Testis (tissue), 3 donors: Measurements from ENCODE around the gene POPDC2. TPM values are rescaled to one million over a fixed set of nuclear protein-coding genes. Genes with fewer than 3 reads are reported as not detected.
A peak's percentile ranks its signal among the peaks of the same experiment; 100 is the strongest.

Experiments
- DNase-seq: peaks from one replicate; pipeline ENCODE4 v3.0.0-alpha.2; 2019
- H3K27ac ChIP-seq, 2 donors: fragments of 200-600 bp; sonication (generic); one replicate each; pipeline ENCODE4 v1.5.1; 2019
- H3K27me3 ChIP-seq: fragments of 200-600 bp; sonication (generic); one replicate; pipeline ENCODE4 v1.5.1; 2019
- H3K36me3 ChIP-seq: fragments of 200-600 bp; sonication (generic); one replicate; pipeline ENCODE4 v1.5.1; 2017; ENCODE audit warnings: low read depth; ENCODE audit errors: missing control alignments
- H3K4me1 ChIP-seq: fragments of 200-600 bp; sonication (generic); one replicate; pipeline ENCODE4 v1.5.1; 2019
- H3K4me3 ChIP-seq, 2 donors: fragments of 200-600 bp; sonication (generic); one replicate each; pipeline ENCODE4 v1.5.1; 2017 to 2019
- H3K9me3 ChIP-seq: fragments of 200-600 bp; sonication (generic); one replicate; pipeline ENCODE4 v1.5.1; 2017
- CTCF ChIP-seq, 3 experiments: fragments of 450-650 bp in 2 of 3; fragments of 200-600 bp in 1 of 3; sonication (generic) in 1 of 3; IDR thresholded peaks; one replicate each; pipeline ENCODE4 v1.5.1; 2016 to 2019; ENCODE audit warnings: antibody characterized with exemption in 3 of 3, mild to moderate bottlenecking in 2 of 3, moderate library complexity in 1 of 3
- POLR2A ChIP-seq: fragments of 450-650 bp; IDR thresholded peaks from one replicate; pipeline ENCODE4 v1.6.1; 2017; ENCODE audit warnings: antibody characterized with exemption, mild to moderate bottlenecking, moderate library complexity
- WGBS, 2 donors: methylation state at CpG; one replicate each; pipeline ENCODE4 v1.1.5; 2018; 5-methylcytosine and 5-hydroxymethylcytosine counted together
- intact Hi-C: fragments of 100-400 bp; cut with DNase I; formaldehyde crosslinking; loops from one replicate; pipeline ENCODE4 v1.15.1; 2023; ENCODE audit warnings: low total_unique reads
- polyA plus RNA-seq: library from polyadenylated mRNA; stranded (reverse); fragments of 350-450 nt; fragmentation: Illumina TruSeq; extraction: RNeasy Lipid Tissue Mini Kit (QIAGEN cat#74804); gene quantifications from one replicate; pipeline ENCODE4 v1.2.3, GENCODE V29; 2014; ENCODE audit warnings: low read depth, low replicate concordance; ENCODE audit not compliant: insufficient read depth
- total RNA-seq, 2 donors: library from RNA; depleted of rRNA; stranded (reverse); fragments of >200 nt; gene quantifications; one replicate each; pipeline ENCODE4 v1.2.3, GENCODE V29; 2016

Gene POPDC2
- total and polyA plus RNA-seq, 3 donors from 2014 or later, result 4.1 to 8.0 (median 5.7) TPM

- Histone ChIP-seq H3K4me1 (peaks cover 10% of the 10 kb centered on the region), H3K4me3 (peak overlapping the region; percentile 75 to 85), H3K9me3 (no peaks in the 10 kb centered on the region), H3K36me3 (no peaks in the 10 kb centered on the region), H3K27me3 (no peaks in the 10 kb centered on the region), H3K27ac (peak overlapping the region; percentile 89 to 95)
- 6 to 10% methylated on average over 6 of the region's 6 CpGs for WGBS, 2 donors
- no peak for TF ChIP-seq POLR2A
- TF ChIP-seq CTCF (IDR thresholded peaks at IDR 0.05), result no peak
- intact Hi-C loops, result no loop called here
- no peak for DNase-seq
Observed at GRCh38 chr3:119677641-119677934, 17.2 kb upstream of the POPDC2 start.

GRCh38 chr3:119676771-119677640 lies 16.6 kb upstream of the POPDC2 start, which contains the start of gene COX17:
TSS of gene COX17 (minus strand) at chr3:119677406. CDS start at chr3:119677310, 96 bp downstream.
- peak; percentile 97 for DNase-seq
- H3K36me3 ChIP-seq, result no peaks in the 10 kb centered on the region
- H3K4me3 ChIP-seq, result peak within 1 kb of the TSS; percentile 75 to 85
- H3K27me3 ChIP-seq, result no peaks in the 10 kb centered on the region
- 1% methylated on average over 39 to 49 of the region's 54 CpGs for WGBS, 2 donors
- H3K4me1 ChIP-seq, result peaks cover 10% of the 10 kb centered on the region
- intact Hi-C loops, result no loop called here
- no peaks in the 10 kb centered on the region for H3K9me3 ChIP-seq
- peak within 1 kb of the TSS; percentile 89 to 95 for H3K27ac ChIP-seq
- TF ChIP-seq POLR2A (no peak), CTCF (IDR thresholded peaks at IDR 0.05) (no peak)

GRCh38 chr3:119676020-119676419 lies 15.6 kb upstream of the POPDC2 start:
- no peak for DNase-seq
- Histone ChIP-seq H3K27me3 (no peaks in the 10 kb centered on the region), H3K4me1 (peaks cover 10% of the 10 kb centered on the region), H3K4me3 (peak overlapping the region in 1 of 2 donors; percentile 75), H3K9me3 (no peaks in the 10 kb centered on the region), H3K36me3 (no peaks in the 10 kb centered on the region), H3K27ac (peak overlapping the region; percentile 89 to 95)
- WGBS, 2 donors, result 13 to 21% methylated on average over 1 of the region's 1 CpG
- TF ChIP-seq CTCF (IDR thresholded peaks at IDR 0.05) (no peak), POLR2A (no peak)
- intact Hi-C loops, result no loop called here

- H3K27ac ChIP-seq, result peak overlapping the region in 1 of 2 donors; percentile 95
- H3K36me3 ChIP-seq, result no peaks in the 10 kb centered on the region
- no peak for DNase-seq
- H3K4me3 ChIP-seq, result no peak overlapping the region
- H3K27me3 ChIP-seq, result no peaks in the 10 kb centered on the region
- WGBS, 2 donors, result 67 to 69% methylated on average over 5 of the region's 5 CpGs
- no peaks in the 10 kb centered on the region for H3K9me3 ChIP-seq
- intact Hi-C loops, result no loop called here
- no peak for TF ChIP-seq CTCF (IDR thresholded peaks at IDR 0.05)
- no peak for TF ChIP-seq POLR2A
- peaks cover 10% of the 10 kb centered on the region for H3K4me1 ChIP-seq
Observed at GRCh38 chr3:119675188-119675874, 14.9 kb upstream of the POPDC2 start.
